Sciatic nerve (tissue), 2 donors: ENCODE results near the gene DIP2C. TPM values are rescaled to one million over a fixed set of nuclear protein-coding genes. Genes with fewer than 3 reads are reported as not detected.
"Not testable (repeated sequence)": the region's sequence is repeated elsewhere in the genome, so short reads cannot be mapped to it uniquely, and the experiment has no call there.

Experiments
- ATAC-seq: fragments of 200-7000 bp; cut with Tn5 transposase; one replicate; pipeline ENCODE4 v1.9.1; 2020; ENCODE audit warnings: mild to moderate bottlenecking, moderate library complexity
- DNase-seq: peaks from one replicate; pipeline ENCODE4 v3.0.0-alpha.2; 2020; ENCODE audit warnings: low spot score
- intact Hi-C: fragments of 100-400 bp; cut with DNase I; formaldehyde crosslinking; loops from one replicate; pipeline ENCODE4 v1.14.2; 2022
- total RNA-seq: library from RNA; stranded (reverse); fragmentation: NEBNext Ultra II Directional; extraction: Animal tissue kit (Norgen Biotek cat#: 25700); gene quantifications from one replicate; pipeline ENCODE4 v1.2.1, GENCODE V29; 2021
- donor health status: DM: no; HTN: no; CAD: no.
- donor health status: DM: no; HTN: no; CAD: no.

Gene DIP2C
- total RNA-seq, 1 donor from 2014 or later: 38.7 TPM

GRCh38 chr10:541041-541440, 148.4 kb downstream of the DIP2C start:
- ATAC-seq (no peak), DNase-seq (peak; percentile 56)
- intact Hi-C loops: no loop called here

- ATAC-seq (no peak), DNase-seq (no peak)
- intact Hi-C loops: no loop called here
These were observed 150.6 kb downstream of the DIP2C start for GRCh38 chr10:538895-539294.

GRCh38 chr10:536935-537334, 152.5 kb downstream of the DIP2C start:
- DNase-seq: peak; percentile 17
- ATAC-seq: no peak
- intact Hi-C loops: no loop called here

GRCh38 chr10:536371-536925, 153.0 kb downstream of the DIP2C start:
- DNase-seq (no peak), ATAC-seq (no peak)
- intact Hi-C loops: no loop called here

- ATAC-seq (no peak), DNase-seq (no peak)
- intact Hi-C loops: no loop called here
These were observed 153.5 kb downstream of the DIP2C start for GRCh38 chr10:535952-536351.

GRCh38 chr10:535051-535450, 154.4 kb downstream of the DIP2C start:
- ATAC-seq: no peak
- intact Hi-C loops: no loop called here
- no peak for DNase-seq

GRCh38 chr10:534047-534566, 155.4 kb downstream of the DIP2C start:
- ATAC-seq (no peak), DNase-seq (peak; percentile 46)
- intact Hi-C loops: no loop called here

GRCh38 chr10:533611-534010, 155.9 kb downstream of the DIP2C start:
- ATAC-seq (no peak), DNase-seq (no peak)
- intact Hi-C loops: no loop called here

GRCh38 chr10:533186-533585, 156.3 kb downstream of the DIP2C start:
- no peak for ATAC-seq
- intact Hi-C loops: no loop called here
- DNase-seq: no peak

GRCh38 chr10:532331-532730, 157.1 kb downstream of the DIP2C start:
- DNase-seq, intact Hi-C loops, ATAC-seq: not testable (repeated sequence)

- DNase-seq: peak; percentile 49
- ATAC-seq: no peak
- intact Hi-C loops: no loop called here
These were observed 157.9 kb downstream of the DIP2C start for GRCh38 chr10:531541-531940.

GRCh38 chr10:530717-531116, 158.8 kb downstream of the DIP2C start:
- ATAC-seq (no peak), DNase-seq (peak; percentile 41)
- intact Hi-C loops: no loop called here

- DNase-seq (peak; percentile 45), ATAC-seq (no peak)
- intact Hi-C loops: no loop called here
These were observed 159.8 kb downstream of the DIP2C start for GRCh38 chr10:529468-530230.

- DNase-seq (peak; percentile 44), ATAC-seq (no peak)
- intact Hi-C loops: no loop called here
These were observed 161.0 kb downstream of the DIP2C start for GRCh38 chr10:528173-529165.

- intact Hi-C loops: no loop called here
- DNase-seq: no peak
- ATAC-seq: no peak
These were observed 162.1 kb downstream of the DIP2C start for GRCh38 chr10:527416-527815.

- intact Hi-C loops: no loop called here
- ATAC-seq: no peak
- peak; percentile 49 for DNase-seq
These were observed 162.7 kb downstream of the DIP2C start for GRCh38 chr10:526651-527312.

- DNase-seq: no peak
- intact Hi-C loops: no loop called here
- ATAC-seq: no peak
These were observed 163.7 kb downstream of the DIP2C start for GRCh38 chr10:525565-526315.

- ATAC-seq (no peak), DNase-seq (peak; percentile 48)
- intact Hi-C loops: no loop called here
These were observed 165.5 kb downstream of the DIP2C start for GRCh38 chr10:523925-524324.
